IMR-90 (cell line): ENCODE data around the gene CD9. TPM values are rescaled to one million over a fixed set of nuclear protein-coding genes. Genes with fewer than 3 reads are reported as not detected.
"Not testable (repeated sequence)": the region's sequence is repeated elsewhere in the genome, so short reads cannot be mapped to it uniquely, and the experiment has no call there.

ENCODE experiments used
- ATAC-seq: fragments of 200-7000 bp; cut with Tn5 transposase; 2 replicates; pipeline ENCODE4 v1.9.1; 2020; ENCODE audit warnings: low read depth, mild to moderate bottlenecking, moderate library complexity
- BruUV-seq: library from RNA; stranded (reverse); fragments of 400-500 nt; replicated peaks from 2 replicates; lab custom pipeline; 2021; lab: Mats Ljungman, UMichigan
- CTCF ChIA-PET: fragments of 300-600 bp; formaldehyde crosslinking; extraction: SDS; loops from one replicate; lab custom pipeline; 2021; ENCODE audit warnings: antibody characterized with exemption; lab: Yijun Ruan, JAX
- POLR2A ChIA-PET: fragments of 300-600 bp; sonication (Branson Sonifier 250); formaldehyde crosslinking; loops from one replicate; lab custom pipeline; 2022; ENCODE audit warnings: antibody characterized with exemption; ENCODE audit not compliant: unreplicated experiment; lab: Charles Lee
- DNase-seq: peaks from one replicate; pipeline ENCODE4 v3.0.0; 2013
- H2AFZ ChIP-seq: replicated peaks from 2 replicates; pipeline ENCODE3; 2013; ENCODE audit warnings: low read length, mild to moderate bottlenecking; ENCODE audit not compliant: poor library complexity
- H2AK5ac ChIP-seq: 2 replicates; pipeline ENCODE4 v1.6.1; 2013; ENCODE audit warnings: low read depth, low read length, inconsistent platforms
- H2AK9ac ChIP-seq: replicated peaks from 2 replicates; pipeline ENCODE3; 2013; ENCODE audit warnings: mild to moderate bottlenecking, low read depth, low read length, moderate library complexity; ENCODE audit not compliant: poor library complexity
- H2BK120ac ChIP-seq: 2 replicates; pipeline ENCODE4 v1.6.1; 2013; ENCODE audit warnings: low read depth, low read length, inconsistent platforms
- H2BK15ac ChIP-seq: 3 replicates; pipeline ENCODE4 v1.6.1; 2013; ENCODE audit warnings: low read depth, low read length, inconsistent platforms
- H2BK20ac ChIP-seq: 2 replicates; pipeline ENCODE4 v1.6.1; 2013; ENCODE audit warnings: low read depth, mild to moderate bottlenecking, inconsistent platforms, low read length, moderate library complexity
- H2BK5ac ChIP-seq: 2 replicates; pipeline ENCODE4 v1.6.1; 2013; ENCODE audit warnings: mild to moderate bottlenecking, low read depth, low read length, inconsistent platforms; ENCODE audit not compliant: poor library complexity, severe bottlenecking
- H3K14ac ChIP-seq: replicated peaks from 2 replicates; pipeline ENCODE4 v1.6.1; 2013; ENCODE audit warnings: low read depth, low read length, inconsistent platforms
- H3K18ac ChIP-seq: 2 replicates; pipeline ENCODE4 v1.6.1; 2013; ENCODE audit warnings: low read depth, low read length, control low read depth
- H3K23ac ChIP-seq: 2 replicates; pipeline ENCODE4 v1.6.1; 2013; ENCODE audit warnings: low read depth, low read length, inconsistent platforms
- H3K27ac ChIP-seq: 2 replicates; pipeline ENCODE4 v1.5.1; 2013; ENCODE audit warnings: mild to moderate bottlenecking, control low read depth, low read length; ENCODE audit not compliant: insufficient read depth
- H3K27me3 ChIP-seq: 2 replicates; pipeline ENCODE4 v1.6.1; 2013; ENCODE audit warnings: low read length; ENCODE audit not compliant: control insufficient read depth, insufficient read depth
- H3K36me3 ChIP-seq: 2 replicates; pipeline ENCODE4 v1.6.1; 2013; ENCODE audit warnings: low read length, mixed read lengths; ENCODE audit not compliant: control insufficient read depth, insufficient read depth
- H3K4ac ChIP-seq: 2 replicates; pipeline ENCODE4 v1.6.1; 2013; ENCODE audit warnings: low read depth, low read length, inconsistent platforms
- H3K4me1 ChIP-seq: 2 replicates; pipeline ENCODE4 v1.6.1; 2013; ENCODE audit warnings: low read length, mixed read lengths; ENCODE audit not compliant: control insufficient read depth, insufficient read depth
- H3K4me2 ChIP-seq: 2 replicates; pipeline ENCODE4 v1.6.1; 2013; ENCODE audit warnings: low read depth, mild to moderate bottlenecking, control low read depth, low read length, moderate library complexity
- H3K4me3 ChIP-seq: 2 replicates; pipeline ENCODE4 v1.5.1; 2013; ENCODE audit warnings: low read depth, mild to moderate bottlenecking, control low read depth, low read length, moderate library complexity; ENCODE audit not compliant: insufficient read depth
- H3K56ac ChIP-seq: 2 replicates; pipeline ENCODE4 v1.6.1; 2013; ENCODE audit warnings: low read length, inconsistent platforms; ENCODE audit not compliant: insufficient read depth; ENCODE audit errors: extremely low read depth
- H3K79me1 ChIP-seq, 2 experiments: 2 replicates each; pipeline ENCODE4 v1.6.1; 2013; ENCODE audit warnings: low read length in 2 of 2, inconsistent platforms in 1 of 2, low read depth in 1 of 2
- H3K9ac ChIP-seq: 2 replicates; pipeline ENCODE4 v1.6.1; 2013; ENCODE audit warnings: low read depth, low read length, control low read depth
- H3K9me1 ChIP-seq: 2 replicates; pipeline ENCODE4 v1.6.1; 2013; ENCODE audit warnings: low read length, inconsistent platforms; ENCODE audit not compliant: insufficient read depth
- H3K9me3 ChIP-seq: 2 replicates; pipeline ENCODE4 v1.6.1; 2013; ENCODE audit warnings: low read length; ENCODE audit not compliant: control insufficient read depth, insufficient read depth
- H4K20me1 ChIP-seq: 2 replicates; pipeline ENCODE4 v1.6.1; 2013; ENCODE audit warnings: low read length, inconsistent platforms; ENCODE audit not compliant: insufficient read depth
- H4K5ac ChIP-seq: 2 replicates; pipeline ENCODE4 v1.6.1; 2013; ENCODE audit warnings: mild to moderate bottlenecking, low read depth, low read length, control low read depth
- H4K8ac ChIP-seq, 2 experiments: 2 replicates each; pipeline ENCODE4 v1.6.1; 2013; ENCODE audit warnings: low read depth in 2 of 2, low read length in 2 of 2, control low read depth in 1 of 2, inconsistent platforms in 1 of 2
- H4K91ac ChIP-seq: 2 replicates; pipeline ENCODE4 v1.6.1; 2013; ENCODE audit warnings: low read depth, low read length, inconsistent platforms; ENCODE audit not compliant: insufficient read depth
- WGBS, 2 experiments: methylation state at CpG; one replicate each; pipeline versions ENCODE4 v1.1.5 to v1.1.7; 2013; ENCODE audit warnings: missing lambda C conversion rate in 2 of 2; ENCODE audit not compliant: insufficient read length in 1 of 2; ENCODE audit errors: extremely low coverage in 2 of 2; 5-methylcytosine and 5-hydroxymethylcytosine counted together
- dilution Hi-C: fragments of 300-500 bp; cut with HindIII; formaldehyde crosslinking; loops from one replicate; pipeline ENCODE4 v1.14.3; 2018; ENCODE audit warnings: low sequenced_read_pairs; ENCODE audit not compliant: unreplicated experiment
- in situ Hi-C: fragments of 300-500 bp; cut with MboI; formaldehyde crosslinking; loops from 3 replicates; pipeline ENCODE4 v1.14.3; 2019; ENCODE audit warnings: low sequenced_read_pairs, inconsistent platforms, mixed read lengths
- intact Hi-C: fragments of 100-400 bp; cut with micrococcal nuclease; formaldehyde crosslinking; loops from 2 replicates; pipeline ENCODE4 v1.10.0; 2022
- polyA plus RNA-seq, 3 experiments: library from polyadenylated mRNA; depleted of rRNA; stranded (reverse); fragments of >200 nt; gene quantifications; 2 replicates each; pipeline ENCODE4 v1.2.3, GENCODE V29; 2012; ENCODE audit warnings: low replicate concordance in 1 of 3
- total RNA-seq: library from RNA; depleted of rRNA; stranded (reverse); fragments of >200 nt; gene quantifications from 2 replicates; pipeline ENCODE4 v1.2.3, GENCODE V29; 2012

The CD9 gene
- total and polyA plus RNA-seq, 2 of the 4 experiments (the other 2 are of a cell fraction), result 48.8 to 70.9 TPM

- H3K4me2 ChIP-seq, H3K9me1 ChIP-seq, H3K9ac ChIP-seq, H4K91ac ChIP-seq, H3K4me1 ChIP-seq, H3K56ac ChIP-seq, H3K4ac ChIP-seq, H4K20me1 ChIP-seq, H2BK15ac ChIP-seq, H3K79me1 ChIP-seq, H3K27ac ChIP-seq, dilution Hi-C loops, H3K36me3 ChIP-seq, BruUV-seq, H2AFZ ChIP-seq, intact Hi-C loops, DNase-seq, H3K23ac ChIP-seq, CTCF ChIA-PET, H2BK20ac ChIP-seq, H2AK5ac ChIP-seq, POLR2A ChIA-PET, H2AK9ac ChIP-seq, ATAC-seq, H4K8ac ChIP-seq, H4K5ac ChIP-seq, H2BK120ac ChIP-seq, H3K9me3 ChIP-seq, H2BK5ac ChIP-seq, H3K27me3 ChIP-seq, H3K4me3 ChIP-seq, H3K18ac ChIP-seq, H3K14ac ChIP-seq: not testable (repeated sequence)
- in situ Hi-C loops, result loop anchor here (25.0 kb wide), 1 partner anchor 272 kb away; the partner anchor contains the start of genes TAPBPL and VAMP1
- WGBS, 2 experiments, result 82% methylated on average over 8 of the region's 20 CpGs; no CpG with 5 or more reads in 1 of the 2 experiments
These were observed 10.1 kb upstream of the CD9 start for GRCh38 chr12:6189952-6190598.

GRCh38 chr12:6190767-6191530 is 9.3 kb upstream of the CD9 start:
- not testable (repeated sequence) for H2AK5ac ChIP-seq
- in situ Hi-C loops, result loop anchor here (25.0 kb wide), 1 partner anchor 271 kb away; the partner anchor contains the start of genes TAPBPL and VAMP1

More at GRCh38 chr12:6190767-6191530, 9.3 kb upstream of the CD9 start:
- H3K18ac ChIP-seq, H2BK120ac ChIP-seq, H3K27ac ChIP-seq, H2BK5ac ChIP-seq, H3K14ac ChIP-seq, H3K27me3 ChIP-seq, DNase-seq, H3K56ac ChIP-seq, H2AK9ac ChIP-seq, dilution Hi-C loops, H3K9me1 ChIP-seq, H4K5ac ChIP-seq, H3K4me1 ChIP-seq, H4K20me1 ChIP-seq, H3K4me3 ChIP-seq, intact Hi-C loops, H3K79me1 ChIP-seq, H2AFZ ChIP-seq, H2BK20ac ChIP-seq, H4K91ac ChIP-seq, H3K9ac ChIP-seq, CTCF ChIA-PET, H3K36me3 ChIP-seq, H3K9me3 ChIP-seq, H3K23ac ChIP-seq, H3K4me2 ChIP-seq, ATAC-seq, POLR2A ChIA-PET, H2BK15ac ChIP-seq, H4K8ac ChIP-seq, H3K4ac ChIP-seq, BruUV-seq: not testable (repeated sequence)
- 97% methylated on average over 6 of the region's 49 CpGs; no CpG with 5 or more reads in 1 of the 2 experiments for WGBS, 2 experiments
